Lower leg skin (tissue), 3 donors: Measurements from ENCODE around the gene HBEGF.

Experiments used
- POLR2A ChIP-seq, 2 donors: fragments of 450-650 bp; IDR thresholded peaks; one replicate each; pipeline ENCODE4 v1.6.1; 2016 to 2017; ENCODE audit warnings: antibody characterized with exemption in 2 of 2, mild to moderate bottlenecking in 1 of 2, moderate library complexity in 1 of 2
- TF ChIP-seq, protein P1 (sequence below), 3 donors: fragments of 450-650 bp; IDR thresholded peaks; one replicate each; pipeline ENCODE4 v1.5.1; 2016; ENCODE audit warnings: antibody characterized with exemption in 3 of 3, mild to moderate bottlenecking in 3 of 3, moderate library complexity in 2 of 3

DNA sequence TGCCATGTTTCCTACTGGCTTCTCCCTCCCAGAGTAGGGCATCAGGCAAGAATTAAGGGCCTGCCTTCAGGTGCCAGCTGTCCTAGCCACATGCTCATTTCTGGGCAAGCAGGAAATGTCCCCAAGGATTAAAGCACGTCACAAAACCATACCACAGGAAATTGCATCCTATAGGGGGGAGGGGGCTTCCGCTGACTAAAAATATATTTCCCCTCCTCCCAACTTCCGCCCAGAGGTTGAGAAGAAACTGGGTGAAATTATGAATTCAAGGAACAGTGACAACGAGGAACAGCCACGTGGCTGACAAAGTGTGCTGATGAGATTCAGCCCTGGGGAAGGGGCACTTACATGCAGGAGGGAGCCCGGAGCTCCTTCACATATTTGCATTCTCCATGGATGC, 4.1 kb downstream of the HBEGF start:
- TF ChIP-seq, protein P1, sequence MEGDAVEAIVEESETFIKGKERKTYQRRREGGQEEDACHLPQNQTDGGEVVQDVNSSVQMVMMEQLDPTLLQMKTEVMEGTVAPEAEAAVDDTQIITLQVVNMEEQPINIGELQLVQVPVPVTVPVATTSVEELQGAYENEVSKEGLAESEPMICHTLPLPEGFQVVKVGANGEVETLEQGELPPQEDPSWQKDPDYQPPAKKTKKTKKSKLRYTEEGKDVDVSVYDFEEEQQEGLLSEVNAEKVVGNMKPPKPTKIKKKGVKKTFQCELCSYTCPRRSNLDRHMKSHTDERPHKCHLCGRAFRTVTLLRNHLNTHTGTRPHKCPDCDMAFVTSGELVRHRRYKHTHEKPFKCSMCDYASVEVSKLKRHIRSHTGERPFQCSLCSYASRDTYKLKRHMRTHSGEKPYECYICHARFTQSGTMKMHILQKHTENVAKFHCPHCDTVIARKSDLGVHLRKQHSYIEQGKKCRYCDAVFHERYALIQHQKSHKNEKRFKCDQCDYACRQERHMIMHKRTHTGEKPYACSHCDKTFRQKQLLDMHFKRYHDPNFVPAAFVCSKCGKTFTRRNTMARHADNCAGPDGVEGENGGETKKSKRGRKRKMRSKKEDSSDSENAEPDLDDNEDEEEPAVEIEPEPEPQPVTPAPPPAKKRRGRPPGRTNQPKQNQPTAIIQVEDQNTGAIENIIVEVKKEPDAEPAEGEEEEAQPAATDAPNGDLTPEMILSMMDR (IDR thresholded peaks at IDR 0.05) = no peak
- TF ChIP-seq POLR2A (IDR thresholded peaks at IDR 0.05) = no peak
